ENCODE measurements around the gene BLMH.

GRCh38 chr17:30291543-30292285 lies at the start of gene BLMH:
- TF ChIP-seq TAF1 (IDR thresholded peaks at IDR 0.05; ENCODE audit: borderline replicate concordance, insufficient read depth, low read length) (no peak), REST (IDR thresholded peaks at IDR 0.05; ENCODE audit: insufficient read depth in 1 of 2, low read depth in 2 of 2, low read length in 2 of 2) (no peak), POLR2AphosphoS5 (IDR thresholded peaks at IDR 0.05; ENCODE audit: low read depth, low read length) (peak; percentile 43)

Data from PFSK-1 (cell line).